BLaER1 (cell line): ENCODE data around the gene CDK5R2.

Source experiments
- H3K27ac ChIP-seq: shearing (Covaris generic); formaldehyde crosslinking; 2 replicates; pipeline ENCODE4 v1.8.1; 2022
- H3K27me3 ChIP-seq: shearing (Covaris generic); formaldehyde crosslinking; 2 replicates; pipeline ENCODE4 v1.8.1; 2022
- H3K36me3 ChIP-seq: shearing (Covaris generic); formaldehyde crosslinking; 2 replicates; pipeline ENCODE4 v1.8.1; 2022
- H3K4me1 ChIP-seq: shearing (Covaris generic); formaldehyde crosslinking; 2 replicates; pipeline ENCODE4 v1.8.1; 2022
- H3K4me2 ChIP-seq: shearing (Covaris generic); formaldehyde crosslinking; 2 replicates; pipeline ENCODE4 v1.8.1; 2022
- H3K4me3 ChIP-seq: shearing (Covaris generic); formaldehyde crosslinking; 2 replicates; pipeline ENCODE4 v1.8.1; 2022
- H3K9ac ChIP-seq: shearing (Covaris generic); formaldehyde crosslinking; 2 replicates; pipeline ENCODE4 v1.8.1; 2022
- H3K9me3 ChIP-seq: shearing (Covaris generic); formaldehyde crosslinking; 2 replicates; pipeline ENCODE4 v1.8.1; 2022
- H4K20me1 ChIP-seq: shearing (Covaris generic); formaldehyde crosslinking; 2 replicates; pipeline ENCODE4 v1.8.1; 2022
- Cebpa-rat ChIP-seq: shearing (Covaris generic); IDR thresholded peaks from 2 replicates; pipeline ENCODE4 v1.8.1; 2022

Gene CDK5R2

GRCh38 chr2:218946621-218947020 is 12.8 kb upstream of the CDK5R2 start:
- Histone ChIP-seq H3K9ac (no peak overlapping the region), H3K9me3 (no peaks in the 10 kb centered on the region), H3K27ac (no peak overlapping the region), H3K4me3 (no peak overlapping the region), H3K4me2 (no peak overlapping the region), H3K27me3 (no peaks in the 10 kb centered on the region), H3K4me1 (no peaks in the 10 kb centered on the region), H4K20me1 (no peaks in the 10 kb centered on the region), H3K36me3 (no peaks in the 10 kb centered on the region)
- no peak for TF ChIP-seq Cebpa-rat

- no peaks in the 10 kb centered on the region for H3K9me3 ChIP-seq
- no peak overlapping the region for H3K4me2 ChIP-seq
- no peaks in the 10 kb centered on the region for H3K36me3 ChIP-seq
- H3K4me3 ChIP-seq: no peak overlapping the region
- H3K9ac ChIP-seq: no peak overlapping the region
- no peaks in the 10 kb centered on the region for H3K27me3 ChIP-seq
- H3K27ac ChIP-seq: no peak overlapping the region
- H4K20me1 ChIP-seq: no peaks in the 10 kb centered on the region
- no peaks in the 10 kb centered on the region for H3K4me1 ChIP-seq
- no peak for TF ChIP-seq Cebpa-rat
Observed at GRCh38 chr2:218952160-218952559, 7.3 kb upstream of the CDK5R2 start.

- Histone ChIP-seq H3K4me1 (peaks cover 1% of the 10 kb centered on the region), H3K9ac (no peak overlapping the region), H3K27me3 (no peaks in the 10 kb centered on the region; the same call in 1 of the 2 replicates), H3K4me3 (no peak overlapping the region), H3K9me3 (no peaks in the 10 kb centered on the region), H3K36me3 (no peaks in the 10 kb centered on the region), H3K27ac (no peak overlapping the region), H4K20me1 (no peaks in the 10 kb centered on the region), H3K4me2 (no peak overlapping the region)
- no peak for TF ChIP-seq Cebpa-rat
Observed at GRCh38 chr2:218953366-218953954, 6.0 kb upstream of the CDK5R2 start.

GRCh38 chr2:218954541-218955300 is 4.7 kb upstream of the CDK5R2 start:
- TF ChIP-seq Cebpa-rat: no peak
- no peak overlapping the region for H3K4me2 ChIP-seq

GRCh38 chr2:218956039-218956438 is 3.4 kb upstream of the CDK5R2 start:
- no peak overlapping the region for H3K27ac ChIP-seq
- no peak for TF ChIP-seq Cebpa-rat
- peaks cover 16% of the 10 kb centered on the region for H3K27me3 ChIP-seq
- no peak overlapping the region for H3K9ac ChIP-seq
- H3K9me3 ChIP-seq: no peaks in the 10 kb centered on the region
- H4K20me1 ChIP-seq: peaks cover 14% of the 10 kb centered on the region
- no peaks in the 10 kb centered on the region for H3K36me3 ChIP-seq
- peaks cover 19% of the 10 kb centered on the region for H3K4me1 ChIP-seq
- no peak overlapping the region for H3K4me3 ChIP-seq
- no peak overlapping the region for H3K4me2 ChIP-seq

More at GRCh38 chr2:218954541-218955300, 4.7 kb upstream of the CDK5R2 start:
- Histone ChIP-seq H3K4me1 (peaks cover 10% of the 10 kb centered on the region), H3K27ac (no peak overlapping the region), H3K9me3 (no peaks in the 10 kb centered on the region), H4K20me1 (peaks cover under 1% of the 10 kb centered on the region), H3K27me3 (peaks cover 3% of the 10 kb centered on the region), H3K36me3 (no peaks in the 10 kb centered on the region), H3K9ac (no peak overlapping the region), H3K4me3 (no peak overlapping the region)

GRCh38 chr2:218957671-218958070 is 1.8 kb upstream of the CDK5R2 start:
- peaks cover 19% of the 10 kb centered on the region for H3K4me1 ChIP-seq
- H4K20me1 ChIP-seq: peaks cover 18% of the 10 kb centered on the region
- H3K36me3 ChIP-seq: no peaks in the 10 kb centered on the region
- H3K27me3 ChIP-seq: peaks cover 32% of the 10 kb centered on the region
- H3K27ac ChIP-seq: no peak overlapping the region
- no peak overlapping the region for H3K4me3 ChIP-seq
- no peaks in the 10 kb centered on the region for H3K9me3 ChIP-seq
- no peak overlapping the region for H3K4me2 ChIP-seq
- no peak for TF ChIP-seq Cebpa-rat
- H3K9ac ChIP-seq: no peak overlapping the region

- no peak for TF ChIP-seq Cebpa-rat
- Histone ChIP-seq H3K9ac (no peak overlapping the region), H3K36me3 (no peaks in the 10 kb centered on the region), H3K4me3 (no peak overlapping the region), H3K4me2 (peak overlapping the region; percentile 100), H4K20me1 (peaks cover 24% of the 10 kb centered on the region), H3K27me3 (peaks cover 38% of the 10 kb centered on the region), H3K27ac (no peak overlapping the region), H3K9me3 (no peaks in the 10 kb centered on the region; the same call in 1 of the 2 replicates), H3K4me1 (peaks cover 19% of the 10 kb centered on the region)
Observed at GRCh38 chr2:218958276-218958675, 1.2 kb upstream of the CDK5R2 start.

- peaks cover 28% of the 10 kb centered on the region for H4K20me1 ChIP-seq
- no peak overlapping the region for H3K9ac ChIP-seq
- no peaks in the 10 kb centered on the region for H3K36me3 ChIP-seq
- no peak overlapping the region for H3K27ac ChIP-seq
- peaks cover 19% of the 10 kb centered on the region for H3K4me1 ChIP-seq
- no peaks in the 10 kb centered on the region; the same call in 1 of the 2 replicates for H3K9me3 ChIP-seq
- H3K27me3 ChIP-seq: peaks cover 52% of the 10 kb centered on the region
- H3K4me2 ChIP-seq: peak overlapping the region; percentile 100
- peak overlapping the region; percentile 71 for H3K4me3 ChIP-seq
- TF ChIP-seq Cebpa-rat: no peak
Observed at GRCh38 chr2:218959761-218960308, 369 bp downstream of the CDK5R2 start.

GRCh38 chr2:218960309-218961165 is 1.1 kb downstream of the CDK5R2 start:
- H3K9me3 ChIP-seq: no peaks in the 10 kb centered on the region; the same call in 1 of the 2 replicates
- H3K36me3 ChIP-seq: no peaks in the 10 kb centered on the region
- H4K20me1 ChIP-seq: peaks cover 28% of the 10 kb centered on the region
- no peak for TF ChIP-seq Cebpa-rat
- peak overlapping the region; percentile 100 for H3K4me2 ChIP-seq
- H3K9ac ChIP-seq: no peak overlapping the region
- H3K27ac ChIP-seq: no peak overlapping the region
- H3K4me1 ChIP-seq: peaks cover 19% of the 10 kb centered on the region
- H3K27me3 ChIP-seq: peaks cover 52% of the 10 kb centered on the region
- peak overlapping the region; percentile 71 for H3K4me3 ChIP-seq
